ENCODE measurements around the gene ABCG2.
"Not testable (repeated sequence)": the region's sequence is repeated elsewhere in the genome, so short reads cannot be mapped to it uniquely, and the experiment has no call there.

Gene ABCG2

GRCh38 chr4:88112856-88113255 lies 45.6 kb downstream of the ABCG2 start:
- no peak for DNase-seq (ENCODE audit: low spot score)

GRCh38 chr4:88110826-88111225 lies 47.6 kb downstream of the ABCG2 start:
- no peak for DNase-seq (ENCODE audit: low spot score)

GRCh38 chr4:88109123-88109881 lies 49.1 kb downstream of the ABCG2 start:
- DNase-seq (ENCODE audit: low spot score): no peak

- DNase-seq (ENCODE audit: low spot score): no peak
Measured at GRCh38 chr4:88108747-88109122, 49.7 kb downstream of the ABCG2 start.

- not testable (repeated sequence) for DNase-seq (ENCODE audit: low spot score)
Measured at GRCh38 chr4:88108108-88108465, 50.4 kb downstream of the ABCG2 start.

- no peak for DNase-seq (ENCODE audit: low spot score)
Measured at GRCh38 chr4:88107406-88108107, 50.9 kb downstream of the ABCG2 start.

- DNase-seq (ENCODE audit: low spot score): peak; percentile 17
Measured at GRCh38 chr4:88106205-88106604, 52.2 kb downstream of the ABCG2 start.

- peak; percentile 18 for DNase-seq (ENCODE audit: low spot score)
Measured at GRCh38 chr4:88104902-88105610, 53.4 kb downstream of the ABCG2 start.

- DNase-seq (ENCODE audit: low spot score): no peak
Measured at GRCh38 chr4:88102026-88102425, 56.4 kb downstream of the ABCG2 start.

- no peak for DNase-seq (ENCODE audit: low spot score)
Measured at GRCh38 chr4:88101165-88101564, 57.3 kb downstream of the ABCG2 start.

- no peak for DNase-seq (ENCODE audit: low spot score)
Measured at GRCh38 chr4:88098993-88099752, 59.3 kb downstream of the ABCG2 start.

GRCh38 chr4:88097781-88098180 lies 60.7 kb downstream of the ABCG2 start:
- peak; percentile 35 for DNase-seq (ENCODE audit: low spot score)

- no peak for DNase-seq (ENCODE audit: low spot score)
Measured at GRCh38 chr4:88097301-88097700, 61.1 kb downstream of the ABCG2 start.

GRCh38 chr4:88093874-88094273 lies 64.6 kb downstream of the ABCG2 start:
- DNase-seq (ENCODE audit: low spot score): no peak

- DNase-seq (ENCODE audit: low spot score): no peak
Measured at GRCh38 chr4:88091378-88091777, 67.1 kb downstream of the ABCG2 start.

GRCh38 chr4:88090898-88091297 lies 67.5 kb downstream of the ABCG2 start:
- DNase-seq (ENCODE audit: low spot score): no peak

GRCh38 chr4:88087004-88087403 lies 71.4 kb downstream of the ABCG2 start:
- no peak for DNase-seq (ENCODE audit: low spot score)

- no peak for DNase-seq (ENCODE audit: low spot score)
Measured at GRCh38 chr4:88080626-88081025, 77.8 kb downstream of the ABCG2 start.

- no peak for DNase-seq (ENCODE audit: low spot score)
Measured at GRCh38 chr4:88078579-88078978, 79.9 kb downstream of the ABCG2 start.

GRCh38 chr4:88077911-88078524 lies 80.4 kb downstream of the ABCG2 start:
- no peak for DNase-seq (ENCODE audit: low spot score)

- no peak for DNase-seq (ENCODE audit: low spot score)
Measured at GRCh38 chr4:88075336-88075735, 83.1 kb downstream of the ABCG2 start.

GRCh38 chr4:88070031-88070430 lies 88.4 kb downstream of the ABCG2 start:
- DNase-seq (ENCODE audit: low spot score): no peak

Data from RKO (cell line).